Choroid plexus epithelial cell (primary cell): ENCODE data around the gene OSBPL6.
"Not testable (repeated sequence)": the region's sequence is repeated elsewhere in the genome, so short reads cannot be mapped to it uniquely, and the experiment has no call there.

Experiments used
- DNase-seq: peaks from one replicate; pipeline ENCODE4 v3.0.0-alpha.2; 2010; ENCODE audit warnings: low read depth
- H3K4me3 ChIP-seq: 2 replicates; pipeline ENCODE4 v1.5.1; 2011; ENCODE audit warnings: low read depth, mild to moderate bottlenecking, control low read depth, low read length, moderate library complexity
- CTCF ChIP-seq: conservative IDR thresholded peaks from 2 replicates; pipeline ENCODE4 v1.5.1; 2011; ENCODE audit warnings: low read depth, mild to moderate bottlenecking, control low read depth, inconsistent platforms, low read length, moderate library complexity

Gene OSBPL6

GRCh38 chr2:178193823-178194599 is at the start of gene OSBPL6:
Gene OSBPL6 (plus strand): TSS chr2:178194512. CDS start chr2:178306185, 111,673 bp downstream.
- TF ChIP-seq CTCF = no peak
- H3K4me3 ChIP-seq = peak within 1 kb of the TSS; percentile 75
- DNase-seq = peak; percentile 85

GRCh38 chr2:178152033-178152432 is 42.3 kb upstream of the OSBPL6 start:
- TF ChIP-seq CTCF = no peak
- no peak overlapping the region for H3K4me3 ChIP-seq
- peak; percentile 51 for DNase-seq

DNA sequence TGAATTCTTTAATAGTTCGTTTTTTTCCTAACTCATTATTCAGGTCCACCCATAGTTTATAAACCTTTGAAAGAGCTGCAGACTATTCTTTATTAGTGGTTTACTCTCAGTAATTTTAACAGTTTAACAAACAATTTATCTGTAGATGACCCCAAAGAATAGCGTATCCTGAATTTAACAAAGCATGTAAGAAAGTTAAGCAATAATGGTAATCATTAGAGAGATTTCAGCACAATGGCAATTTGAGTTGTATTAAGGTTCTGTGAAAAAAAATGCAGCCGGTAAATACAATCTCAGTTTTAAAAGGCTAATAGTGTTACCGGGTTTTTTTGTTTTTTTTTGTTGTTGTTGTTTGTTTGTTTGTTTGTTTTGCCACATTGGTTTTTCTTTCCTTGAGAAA is 41.8 kb upstream of the OSBPL6 start:
- DNase-seq = no peak
- H3K4me3 ChIP-seq = no peak overlapping the region
- no peak for TF ChIP-seq CTCF

DNA sequence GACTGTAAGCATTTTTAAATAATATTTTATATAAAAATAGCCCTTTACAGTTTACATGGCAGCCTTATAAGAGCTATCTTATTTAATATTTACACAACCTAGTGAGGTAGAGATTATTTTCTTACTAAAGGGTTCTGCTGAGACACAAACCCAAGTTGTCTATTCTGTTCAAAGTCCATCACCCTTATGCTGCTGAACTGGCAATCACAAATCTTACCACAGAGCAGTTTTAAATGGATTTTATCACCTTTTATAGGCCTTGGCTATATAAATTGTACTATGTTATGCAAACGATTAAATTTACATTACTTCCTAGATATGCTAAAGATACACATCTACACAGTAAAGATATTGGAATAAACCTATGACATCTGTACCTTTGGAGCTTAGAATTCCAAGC is 41.3 kb upstream of the OSBPL6 start:
- DNase-seq = no peak
- no peak for TF ChIP-seq CTCF

DNA sequence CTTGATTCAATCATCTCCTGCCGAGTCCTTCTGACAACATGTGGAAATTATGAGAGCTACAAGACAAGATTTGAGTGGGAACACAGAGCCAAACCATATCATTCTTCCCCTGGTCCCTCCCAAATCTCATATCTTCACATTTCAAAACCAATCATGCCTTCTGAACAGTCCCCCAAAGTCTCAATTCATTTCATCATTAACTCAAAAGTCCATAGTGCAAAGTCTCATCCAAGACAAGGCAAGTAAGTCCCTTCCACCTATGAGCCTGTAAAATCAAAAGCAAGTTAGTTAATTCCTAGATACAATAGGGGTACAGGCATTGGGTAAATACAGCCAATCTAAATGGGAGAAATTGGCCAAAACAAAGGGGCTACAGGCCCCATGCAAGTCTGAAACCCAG is 40.4 kb upstream of the OSBPL6 start:
- H3K4me3 ChIP-seq, DNase-seq: not testable (repeated sequence)

More for the DNA sequence above, 41.3 kb upstream of the OSBPL6 start:
- H3K4me3 ChIP-seq = no peak overlapping the region

GRCh38 chr2:178155524-178155923 is 38.8 kb upstream of the OSBPL6 start:
- no peak for TF ChIP-seq CTCF
- no peak overlapping the region for H3K4me3 ChIP-seq
- no peak for DNase-seq

- no peak for DNase-seq
- no peak for TF ChIP-seq CTCF
These were observed 36.7 kb upstream of the OSBPL6 start for GRCh38 chr2:178157574-178157973.

More at GRCh38 chr2:178157574-178157973, 36.7 kb upstream of the OSBPL6 start:
- H3K4me3 ChIP-seq = no peak overlapping the region
